ENCODE measurements around the gene STH. TPM values are rescaled to one million over a fixed set of nuclear protein-coding genes. Genes with fewer than 3 reads are reported as not detected.

Gene STH
- total and polyA plus RNA-seq, 9 of the 15 experiments (the other 6 are each of a cell fraction or from before 2014, with no cell fraction given), result not detected

DNA sequence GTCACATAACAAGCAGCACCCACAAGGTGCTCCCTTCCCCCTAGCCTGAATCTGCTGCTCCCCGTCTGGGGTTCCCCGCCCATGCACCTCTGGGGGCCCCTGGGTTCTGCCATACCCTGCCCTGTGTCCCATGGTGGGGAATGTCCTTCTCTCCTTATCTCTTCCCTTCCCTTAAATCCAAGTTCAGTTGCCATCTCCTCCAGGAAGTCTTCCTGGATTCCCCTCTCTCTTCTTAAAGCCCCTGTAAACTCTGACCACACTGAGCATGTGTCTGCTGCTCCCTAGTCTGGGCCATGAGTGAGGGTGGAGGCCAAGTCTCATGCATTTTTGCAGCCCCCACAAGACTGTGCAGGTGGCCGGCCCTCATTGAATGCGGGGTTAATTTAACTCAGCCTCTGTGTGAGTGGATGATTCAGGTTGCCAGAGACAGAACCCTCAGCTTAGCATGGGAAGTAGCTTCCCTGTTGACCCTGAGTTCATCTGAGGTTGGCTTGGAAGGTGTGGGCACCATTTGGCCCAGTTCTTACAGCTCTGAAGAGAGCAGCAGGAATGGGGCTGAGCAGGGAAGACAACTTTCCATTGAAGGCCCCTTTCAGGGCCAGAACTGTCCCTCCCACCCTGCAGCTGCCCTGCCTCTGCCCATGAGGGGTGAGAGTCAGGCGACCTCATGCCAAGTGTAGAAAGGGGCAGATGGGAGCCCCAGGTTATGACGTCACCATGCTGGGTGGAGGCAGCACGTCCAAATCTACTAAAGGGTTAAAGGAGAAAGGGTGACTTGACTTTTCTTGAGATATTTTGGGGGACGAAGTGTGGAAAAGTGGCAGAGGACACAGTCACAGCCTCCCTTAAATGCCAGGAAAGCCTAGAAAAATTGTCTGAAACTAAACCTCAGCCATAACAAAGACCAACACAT lies at the start of gene STH (continued):
- no peak for TF ChIP-seq CREBBP (IDR thresholded peaks at IDR 0.05; ENCODE audit: low read depth, low read length)

DNA sequence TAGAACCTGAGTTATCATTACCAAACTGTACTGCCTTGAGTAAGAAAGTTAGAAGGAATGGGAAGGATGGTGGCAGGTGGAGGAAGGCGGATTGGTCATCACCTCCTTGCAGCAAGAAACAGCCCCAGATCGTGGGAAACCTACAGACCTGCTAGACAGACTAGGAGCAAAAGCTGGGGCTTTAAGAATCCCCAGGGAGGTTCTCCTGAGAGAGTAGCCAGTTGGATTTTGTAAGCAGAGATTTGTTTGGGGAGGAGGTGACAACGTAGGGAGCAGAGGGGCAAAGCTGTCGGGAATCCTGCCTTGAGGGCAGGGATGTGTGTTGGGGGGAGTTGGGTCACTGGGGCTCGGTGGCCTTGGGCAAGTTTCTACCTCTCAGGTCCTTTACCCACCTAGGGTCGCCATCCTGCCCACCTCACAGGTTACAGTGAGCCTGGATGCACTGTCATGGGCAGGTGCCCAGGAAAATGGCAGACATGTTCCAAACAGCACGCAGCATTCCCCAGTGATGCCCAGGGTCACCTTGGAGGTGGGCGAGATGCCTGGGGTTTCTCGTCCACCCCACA lies 49.2 kb upstream of the STH start:
- Histone ChIP-seq H3K9me1 (ENCODE audit: control insufficient read depth, insufficient read depth, low read length) (no peaks in the 10 kb centered on the region), H3K4me3 (no peak overlapping the region), H4K20me1 (replicated peaks; ENCODE audit: control insufficient read depth, insufficient read depth, low read length) (no peaks in the 10 kb centered on the region), H3K9me3 (replicated peaks; ENCODE audit: control insufficient read depth, insufficient read depth, low read depth, low read length) (no peaks in the 10 kb centered on the region), H3K79me2 (ENCODE audit: control insufficient read depth, insufficient read depth, low read length) (no peaks in the 10 kb centered on the region), H3K4me1 (replicated peaks in 1 of 2; ENCODE audit: control insufficient read depth in 2 of 2, insufficient read depth in 2 of 2, low read length in 2 of 2) (peaks cover 6 to 18% of the 10 kb centered on the region in 2 experiments), H2AFZ (ENCODE audit: low read depth, low read length) (no peak overlapping the region), H3K36me3 (ENCODE audit: control insufficient read depth, insufficient read depth, low read length) (no peaks in the 10 kb centered on the region), H3K27ac (ENCODE audit: extremely low read depth, low read depth, low read length) (no peak overlapping the region), H3K9ac (ENCODE audit: insufficient read depth in 1 of 2, low read depth in 2 of 2, low read length in 2 of 2) (no peak overlapping the region), H3K4me2 (ENCODE audit: insufficient read depth, low read length) (no peak overlapping the region), H3K27me3 (ENCODE audit: control insufficient read depth in 2 of 2, insufficient read depth in 2 of 2, low read length in 2 of 2) (peaks cover 10 to 23% of the 10 kb centered on the region in 2 experiments)
- CTCF ChIA-PET (ENCODE audit: low intra/inter-chr PET ratio), result interaction anchor here (1.1 kb wide), 1 partner anchor 317 kb away, joined by 7 read pairs; no protein-coding TSS in a partner anchor
- DNase-seq (ENCODE audit: extremely low read depth in 1 of 4, low spot score in 3 of 4) (no peak), ATAC-seq (no peak), FAIRE-seq (no peak)
- in situ Hi-C loops (cut with MboI) (no loop called here), intact Hi-C loops (cut with micrococcal nuclease) (no loop called here)
- WGBS (ENCODE audit: insufficient coverage, low coverage, missing lambda C conversion rate), result 23% methylated on average over 9 of the region's 9 CpGs
- no TSS peak for BruUV-seq (replicated peaks)
- POLR2A ChIA-PET, result interaction anchor here (0.5 to 1.4 kb wide), 5 partner anchors 11 to 900 kb away, joined by 3 to 4 read pairs (median 3); no protein-coding TSS in a partner anchor
- TF ChIP-seq GATAD2A (IDR thresholded peaks at IDR 0.05) (no peak), FOXA3 (CRISPR knock-in tag; conservative IDR thresholded peaks at IDR 0.05 in 1 of 2, IDR thresholded peaks at IDR 0.05 in 1 of 2) (no peak), ASH1L (IDR thresholded peaks at IDR 0.05; ENCODE audit: borderline replicate concordance, low read depth, partially characterized antibody) (no peak), RBM14 (IDR thresholded peaks at IDR 0.05; ENCODE audit: borderline replicate concordance, insufficient read depth, low read depth, low read length) (no peak), TRIM28 (IDR thresholded peaks at IDR 0.05) (no peak)
- TF ChIP-seq, protein P1, sequence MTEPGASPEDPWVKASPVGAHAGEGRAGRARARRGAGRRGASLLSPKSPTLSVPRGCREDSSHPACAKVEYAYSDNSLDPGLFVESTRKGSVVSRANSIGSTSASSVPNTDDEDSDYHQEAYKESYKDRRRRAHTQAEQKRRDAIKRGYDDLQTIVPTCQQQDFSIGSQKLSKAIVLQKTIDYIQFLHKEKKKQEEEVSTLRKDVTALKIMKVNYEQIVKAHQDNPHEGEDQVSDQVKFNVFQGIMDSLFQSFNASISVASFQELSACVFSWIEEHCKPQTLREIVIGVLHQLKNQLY (CRISPR knock-in tag; conservative IDR thresholded peaks at IDR 0.05), result no peak
- TF ChIP-seq, protein P2, sequence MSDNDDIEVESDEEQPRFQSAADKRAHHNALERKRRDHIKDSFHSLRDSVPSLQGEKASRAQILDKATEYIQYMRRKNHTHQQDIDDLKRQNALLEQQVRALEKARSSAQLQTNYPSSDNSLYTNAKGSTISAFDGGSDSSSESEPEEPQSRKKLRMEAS (CRISPR knock-in tag; IDR thresholded peaks at IDR 0.05), result no peak
- TF ChIP-seq, protein P3, sequence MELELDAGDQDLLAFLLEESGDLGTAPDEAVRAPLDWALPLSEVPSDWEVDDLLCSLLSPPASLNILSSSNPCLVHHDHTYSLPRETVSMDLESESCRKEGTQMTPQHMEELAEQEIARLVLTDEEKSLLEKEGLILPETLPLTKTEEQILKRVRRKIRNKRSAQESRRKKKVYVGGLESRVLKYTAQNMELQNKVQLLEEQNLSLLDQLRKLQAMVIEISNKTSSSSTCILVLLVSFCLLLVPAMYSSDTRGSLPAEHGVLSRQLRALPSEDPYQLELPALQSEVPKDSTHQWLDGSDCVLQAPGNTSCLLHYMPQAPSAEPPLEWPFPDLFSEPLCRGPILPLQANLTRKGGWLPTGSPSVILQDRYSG (tag; conservative IDR thresholded peaks at IDR 0.05; ENCODE audit: low read depth), result no peak
- TF ChIP-seq, protein P4, sequence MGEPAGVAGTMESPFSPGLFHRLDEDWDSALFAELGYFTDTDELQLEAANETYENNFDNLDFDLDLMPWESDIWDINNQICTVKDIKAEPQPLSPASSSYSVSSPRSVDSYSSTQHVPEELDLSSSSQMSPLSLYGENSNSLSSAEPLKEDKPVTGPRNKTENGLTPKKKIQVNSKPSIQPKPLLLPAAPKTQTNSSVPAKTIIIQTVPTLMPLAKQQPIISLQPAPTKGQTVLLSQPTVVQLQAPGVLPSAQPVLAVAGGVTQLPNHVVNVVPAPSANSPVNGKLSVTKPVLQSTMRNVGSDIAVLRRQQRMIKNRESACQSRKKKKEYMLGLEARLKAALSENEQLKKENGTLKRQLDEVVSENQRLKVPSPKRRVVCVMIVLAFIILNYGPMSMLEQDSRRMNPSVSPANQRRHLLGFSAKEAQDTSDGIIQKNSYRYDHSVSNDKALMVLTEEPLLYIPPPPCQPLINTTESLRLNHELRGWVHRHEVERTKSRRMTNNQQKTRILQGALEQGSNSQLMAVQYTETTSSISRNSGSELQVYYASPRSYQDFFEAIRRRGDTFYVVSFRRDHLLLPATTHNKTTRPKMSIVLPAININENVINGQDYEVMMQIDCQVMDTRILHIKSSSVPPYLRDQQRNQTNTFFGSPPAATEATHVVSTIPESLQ (CRISPR knock-in tag; IDR thresholded peaks at IDR 0.05), result no peak

Data from K562 (cell line).